GM19240 (cell line): ENCODE measurements around the gene STK40.

Experiments used
- DNase-seq: peaks from one replicate; pipeline ENCODE4 v3.0.0; 2011; ENCODE audit warnings: low spot score; ENCODE audit not compliant: insufficient read length

The STK40 gene

GRCh38 chr1:36346741-36347370, 38.9 kb downstream of the STK40 start:
- DNase-seq: no peak

- no peak for DNase-seq
Observed at GRCh38 chr1:36345353-36345752, 40.4 kb downstream of the STK40 start.

- DNase-seq: no peak
Observed at GRCh38 chr1:36344395-36344680, 41.4 kb downstream of the STK40 start.

GRCh38 chr1:36343651-36344394, 41.9 kb downstream of the STK40 start:
- no peak for DNase-seq

GRCh38 chr1:36342426-36343185, 43.1 kb downstream of the STK40 start:
- DNase-seq: no peak

- DNase-seq: no peak
Observed at GRCh38 chr1:36341626-36342320, 44.0 kb downstream of the STK40 start.

- DNase-seq: no peak
Observed at GRCh38 chr1:36339615-36340014, 46.1 kb downstream of the STK40 start.

GRCh38 chr1:36339215-36339614, 46.5 kb downstream of the STK40 start:
- DNase-seq: no peak

GRCh38 chr1:36337830-36338229, 47.9 kb downstream of the STK40 start:
- no peak for DNase-seq

GRCh38 chr1:36330940-36331339, 54.8 kb downstream of the STK40 start:
- DNase-seq: no peak

GRCh38 chr1:36329817-36330216, 55.9 kb downstream of the STK40 start:
- no peak for DNase-seq

GRCh38 chr1:36328713-36329112, 57.0 kb downstream of the STK40 start:
- DNase-seq: no peak

GRCh38 chr1:36328088-36328480, 57.6 kb downstream of the STK40 start:
- DNase-seq: no peak

- DNase-seq: no peak
Observed at GRCh38 chr1:36327421-36328087, 58.2 kb downstream of the STK40 start.

- no peak for DNase-seq
Observed at GRCh38 chr1:36326499-36326898, 59.2 kb downstream of the STK40 start.

- no peak for DNase-seq
Observed at GRCh38 chr1:36324353-36324703, 61.4 kb downstream of the STK40 start.

GRCh38 chr1:36323636-36324352, 61.9 kb downstream of the STK40 start, which contains the start of gene EVA1B:
Gene EVA1B, minus strand, starts transcription at chr1:36323645. Its CDS starts 608 bp downstream, at chr1:36323037.
- DNase-seq: no peak

- no peak for DNase-seq
Observed at GRCh38 chr1:36322786-36323635, 62.7 kb downstream of the STK40 start.

GRCh38 chr1:36322041-36322785, 63.5 kb downstream of the STK40 start:
- no peak for DNase-seq
